K562 (cell line): Measurements from ENCODE around the gene DCAF15. TPM values are rescaled to one million over a fixed set of nuclear protein-coding genes. Genes with fewer than 3 reads are reported as not detected.

ENCODE experiments used
- CHCHD3 ChIP-seq: fragments of 250-450 bp; sonication (Bioruptor Pico); IDR thresholded peaks from 2 replicates; pipeline ENCODE4 v2.1.2; 2022; ENCODE audit warnings: mild to moderate bottlenecking
- HDAC3 ChIP-seq: fragments of 450-650 bp; IDR thresholded peaks from 2 replicates; pipeline ENCODE4 v1.6.1; 2018; ENCODE audit warnings: borderline replicate concordance, mild to moderate bottlenecking, moderate library complexity; ENCODE audit not compliant: partially characterized antibody
- HEY1 ChIP-seq: fragments of 250-450 bp; sonication (Bioruptor Pico); IDR thresholded peaks from 2 replicates; pipeline ENCODE4 v1.5.0; 2020; ENCODE audit warnings: mild to moderate bottlenecking, moderate library complexity, borderline replicate concordance
- MTA3 ChIP-seq: fragments of 450-650 bp; formaldehyde crosslinking; IDR thresholded peaks from 2 replicates; pipeline ENCODE4 v1.6.1; 2017; ENCODE audit warnings: mild to moderate bottlenecking, borderline replicate concordance
- NR4A1 ChIP-seq, 2 experiments: fragments of 250-450 bp in 1 of 2; fragments of 450-650 bp in 1 of 2; sonication (Bioruptor Pico) in 1 of 2; IDR thresholded peaks; 2 replicates each; pipeline versions ENCODE4 v1.4.0 to v1.6.1; 2016 to 2020; ENCODE audit warnings: mild to moderate bottlenecking in 2 of 2, missing compliant biosample characterization in 1 of 2, missing genetic modification characterization in 1 of 2, moderate library complexity in 1 of 2
- POLR2B ChIP-seq: fragments of 450-650 bp; IDR thresholded peaks from 2 replicates; pipeline ENCODE4 v1.6.1; 2018; ENCODE audit warnings: low read depth; ENCODE audit not compliant: partially characterized antibody
- REST ChIP-seq, 2 experiments: fragments of 450-650 bp; formaldehyde crosslinking in 1 of 2; IDR thresholded peaks; 2 replicates each; pipeline versions ENCODE4 v1.4.0 to v1.6.1; 2014 to 2020; ENCODE audit warnings: mild to moderate bottlenecking in 2 of 2, borderline replicate concordance in 1 of 2, low read depth in 1 of 2
- SUPT5H ChIP-seq: fragments of 450-650 bp; IDR thresholded peaks from 2 replicates; pipeline ENCODE4 v1.6.1; 2016
- TBL1XR1 ChIP-seq, 2 experiments: IDR thresholded peaks; 2 replicates each; pipeline ENCODE4 v1.6.1; 2012; ENCODE audit warnings: improper control_type of control experiment in 2 of 2, low read length in 2 of 2, mild to moderate bottlenecking in 1 of 2
- TOE1 ChIP-seq, 2 experiments: fragments of 450-650 bp in 1 of 2; sonication (generic) in 1 of 2; formaldehyde crosslinking in 1 of 2; IDR thresholded peaks; 2 replicates each; pipeline versions ENCODE4 v1.7.1 to v1.8.0; 2016 to 2022; ENCODE audit warnings: borderline replicate concordance in 2 of 2, mild to moderate bottlenecking in 2 of 2, antibody characterized with exemption in 1 of 2, inconsistent platforms in 1 of 2, low read depth in 1 of 2, missing genetic modification reagents in 1 of 2, moderate library complexity in 1 of 2
- ZBTB1 ChIP-seq: sonication (generic); formaldehyde crosslinking; IDR thresholded peaks from 2 replicates; pipeline ENCODE4 v1.8.1; 2023; ENCODE audit warnings: missing genetic modification reagents, low read depth, mild to moderate bottlenecking, borderline replicate concordance
- ZNF316 ChIP-seq: fragments of 450-650 bp; IDR thresholded peaks from 2 replicates; pipeline ENCODE4 v1.6.1; 2016
- polyA plus RNA-seq, 8 experiments: library from polyadenylated mRNA; depleted of rRNA in 4 of 8; stranded (reverse) in 5 of 8; unstranded in 3 of 8; fragments of >200 nt; fragmentation: Nextera tagmentation in 2 of 8; fragmentation: Illumina TruSeq in 1 of 8; extraction: Ambion mirVana in 2 of 8; extraction: Trizol in 1 of 8; gene quantifications; 2 replicates each; pipeline versions ENCODE4 v1.2.1 to v1.2.3, GENCODE V29; 2011 to 2014; ENCODE audit warnings: inconsistent platforms in 1 of 8, missing spikeins in 1 of 8
- total RNA-seq, 7 experiments: library from RNA; depleted of rRNA in 6 of 7; stranded (reverse); fragments of >200 nt in 6 of 7; fragmentation: Illumina TruSeq in 2 of 7; extraction: Trizol in 2 of 7; gene quantifications; 2 replicates each; pipeline versions ENCODE4 v1.2.1 to v1.2.3, GENCODE V29; 2011 to 2021; ENCODE audit warnings: low replicate concordance in 1 of 7
- TF ChIP-seq, protein P1 (sequence below): sonication (generic); formaldehyde crosslinking; IDR thresholded peaks from 2 replicates; pipeline ENCODE4 v1.8.1; 2023; ENCODE audit warnings: mild to moderate bottlenecking, missing genetic modification reagents
- TF ChIP-seq, protein P2 (sequence below): sonication (generic); formaldehyde crosslinking; IDR thresholded peaks from 2 replicates; pipeline ENCODE4 v1.8.1; 2023; ENCODE audit warnings: mild to moderate bottlenecking, missing genetic modification reagents

DCAF15 gene
- total and polyA plus RNA-seq, 9 of the 15 experiments (the other 6 are each of a cell fraction or from before 2014, with no cell fraction given): 0.17 to 68.5 (median 27.7) TPM

- TF ChIP-seq SUPT5H: peak; percentile 63; the same call in 1 of the 2 replicates
- TF ChIP-seq HEY1: no peak
- TF ChIP-seq CHCHD3 (CRISPR knock-in tag): no peak
- 0 out of 2 replicates have a peak, but pooled peaks have one; percentile 5 for TF ChIP-seq ZNF316
- TF ChIP-seq REST (IDR thresholded peaks at IDR 0.05; ENCODE audit: borderline replicate concordance): peak; percentile 61
- 0 out of 2 replicates have a peak, but pooled peaks have one; percentile 68 for TF ChIP-seq REST (CRISPR knock-in tag; IDR thresholded peaks at IDR 0.05; ENCODE audit: low read depth)
- TF ChIP-seq, protein P1, sequence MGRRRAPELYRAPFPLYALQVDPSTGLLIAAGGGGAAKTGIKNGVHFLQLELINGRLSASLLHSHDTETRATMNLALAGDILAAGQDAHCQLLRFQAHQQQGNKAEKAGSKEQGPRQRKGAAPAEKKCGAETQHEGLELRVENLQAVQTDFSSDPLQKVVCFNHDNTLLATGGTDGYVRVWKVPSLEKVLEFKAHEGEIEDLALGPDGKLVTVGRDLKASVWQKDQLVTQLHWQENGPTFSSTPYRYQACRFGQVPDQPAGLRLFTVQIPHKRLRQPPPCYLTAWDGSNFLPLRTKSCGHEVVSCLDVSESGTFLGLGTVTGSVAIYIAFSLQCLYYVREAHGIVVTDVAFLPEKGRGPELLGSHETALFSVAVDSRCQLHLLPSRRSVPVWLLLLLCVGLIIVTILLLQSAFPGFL: no peak
- TF ChIP-seq TOE1 (IDR thresholded peaks at IDR 0.05; ENCODE audit: borderline replicate concordance): peak; percentile 87
- no peak for TF ChIP-seq TOE1 (CRISPR knock-in tag; IDR thresholded peaks at IDR 0.05; ENCODE audit: borderline replicate concordance, low read depth)
- TF ChIP-seq ZBTB1: peak; percentile 99
- peak; percentile 89; the same call in 1 of the 2 replicates for TF ChIP-seq NR4A1 (CRISPR knock-in tag; IDR thresholded peaks at IDR 0.05)
- TF ChIP-seq NR4A1 (tag; IDR thresholded peaks at IDR 0.05): peak; percentile 90
- peak; percentile 99 for TF ChIP-seq MTA3
- TF ChIP-seq TBL1XR1 (IDR thresholded peaks at IDR 0.05; ENCODE audit: low read length in 2 of 2): peak; percentile 88 to 97
- TF ChIP-seq POLR2B: peak; percentile 71
- TF ChIP-seq, protein P2, sequence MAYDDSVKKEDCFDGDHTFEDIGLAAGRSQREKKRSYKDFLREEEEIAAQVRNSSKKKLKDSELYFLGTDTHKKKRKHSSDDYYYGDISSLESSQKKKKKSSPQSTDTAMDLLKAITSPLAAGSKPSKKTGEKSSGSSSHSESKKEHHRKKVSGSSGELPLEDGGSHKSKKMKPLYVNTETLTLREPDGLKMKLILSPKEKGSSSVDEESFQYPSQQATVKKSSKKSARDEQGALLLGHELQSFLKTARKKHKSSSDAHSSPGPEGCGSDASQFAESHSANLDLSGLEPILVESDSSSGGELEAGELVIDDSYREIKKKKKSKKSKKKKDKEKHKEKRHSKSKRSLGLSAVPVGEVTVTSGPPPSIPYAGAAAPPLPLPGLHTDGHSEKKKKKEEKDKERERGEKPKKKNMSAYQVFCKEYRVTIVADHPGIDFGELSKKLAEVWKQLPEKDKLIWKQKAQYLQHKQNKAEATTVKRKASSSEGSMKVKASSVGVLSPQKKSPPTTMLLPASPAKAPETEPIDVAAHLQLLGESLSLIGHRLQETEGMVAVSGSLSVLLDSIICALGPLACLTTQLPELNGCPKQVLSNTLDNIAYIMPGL: peak; percentile 82
- TF ChIP-seq HDAC3: peak; percentile 98
Measured at GRCh38 chr19:14006766-14007562, 54.7 kb downstream of the DCAF15 start (continued).
